HPDE6-E6E7 (cell line): ENCODE data around the gene DCPS.

ENCODE experiments used
- DNase-seq: peaks from one replicate; pipeline ENCODE4 v3.0.0; 2011; ENCODE audit warnings: missing footprints; ENCODE audit errors: extremely low spot score

The DCPS gene

DNA sequence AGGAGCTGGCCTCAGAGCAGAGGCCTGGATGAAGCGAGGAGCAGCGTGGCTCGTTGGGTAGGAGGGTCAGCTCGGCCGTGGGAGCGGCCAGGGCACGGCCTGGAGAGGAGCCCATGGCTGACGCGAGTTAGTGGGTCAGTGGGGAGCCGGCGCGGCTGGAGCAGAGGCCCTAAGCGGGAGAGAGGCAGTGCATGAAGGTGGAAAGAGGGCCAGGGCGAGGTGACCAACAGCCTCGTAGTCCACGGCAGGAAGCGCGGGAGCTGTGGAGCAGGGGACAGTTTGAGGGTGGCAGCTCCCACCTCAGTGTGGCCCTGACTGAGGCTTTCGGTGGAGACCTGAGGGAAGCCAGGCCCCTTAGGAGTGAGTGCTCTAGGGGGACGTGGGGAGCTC lies 24.1 kb downstream of the DCPS start:
- DNase-seq, result no peak

DNA sequence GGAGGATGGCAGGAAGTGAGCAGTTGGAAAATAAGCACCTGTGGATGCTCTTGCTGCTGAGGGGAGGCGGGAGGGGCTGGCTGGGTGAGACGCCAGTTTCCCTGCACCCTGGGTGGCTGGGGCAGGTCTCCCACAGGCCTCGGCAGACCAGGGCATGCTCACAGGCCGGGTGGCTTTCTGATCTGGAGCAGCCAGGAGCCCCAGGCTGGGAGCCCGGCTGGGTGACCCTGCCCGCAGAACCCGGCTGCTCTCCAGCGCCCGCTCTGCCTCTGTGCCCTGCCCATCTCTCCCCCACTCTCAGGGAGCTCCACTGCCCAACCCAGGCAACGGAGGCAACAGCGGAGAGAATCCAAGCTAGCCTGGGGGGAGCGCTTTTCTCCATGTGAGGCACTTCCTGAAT lies 24.6 kb downstream of the DCPS start:
- no peak for DNase-seq

DNA sequence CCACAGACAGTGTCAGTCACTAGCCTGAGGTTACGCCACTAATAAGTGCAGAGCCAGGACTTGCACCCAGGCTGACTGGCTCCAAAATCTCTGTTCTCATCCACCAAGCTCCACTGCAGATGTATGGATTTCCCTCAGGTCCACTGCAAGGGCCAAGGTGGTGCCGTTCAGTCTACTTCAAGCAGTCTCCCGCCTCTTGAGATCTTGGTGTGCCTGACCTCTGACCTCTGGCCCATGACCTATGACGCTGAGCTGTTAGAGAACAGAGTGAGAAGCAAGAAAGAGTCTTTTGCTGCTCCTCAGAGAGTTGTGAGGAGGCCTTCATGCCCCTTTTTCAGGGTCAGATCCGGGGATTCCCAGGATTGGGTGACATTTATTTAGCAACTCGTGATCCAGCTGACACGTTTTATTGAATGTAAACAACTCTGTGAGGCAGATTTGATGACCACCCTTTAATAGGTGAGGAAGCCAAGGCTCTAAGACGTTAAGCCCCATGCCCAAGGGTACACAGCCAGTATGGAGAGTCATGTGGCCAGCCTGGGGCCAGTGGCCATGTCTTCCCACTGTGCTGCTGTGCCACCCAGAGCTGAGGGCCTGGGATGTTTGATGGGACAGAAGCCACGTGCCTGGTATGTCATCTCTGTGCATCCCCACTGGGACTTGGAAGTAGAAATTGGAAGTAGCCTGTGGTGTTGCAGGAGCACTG lies 25.2 kb downstream of the DCPS start:
- no peak for DNase-seq

DNA sequence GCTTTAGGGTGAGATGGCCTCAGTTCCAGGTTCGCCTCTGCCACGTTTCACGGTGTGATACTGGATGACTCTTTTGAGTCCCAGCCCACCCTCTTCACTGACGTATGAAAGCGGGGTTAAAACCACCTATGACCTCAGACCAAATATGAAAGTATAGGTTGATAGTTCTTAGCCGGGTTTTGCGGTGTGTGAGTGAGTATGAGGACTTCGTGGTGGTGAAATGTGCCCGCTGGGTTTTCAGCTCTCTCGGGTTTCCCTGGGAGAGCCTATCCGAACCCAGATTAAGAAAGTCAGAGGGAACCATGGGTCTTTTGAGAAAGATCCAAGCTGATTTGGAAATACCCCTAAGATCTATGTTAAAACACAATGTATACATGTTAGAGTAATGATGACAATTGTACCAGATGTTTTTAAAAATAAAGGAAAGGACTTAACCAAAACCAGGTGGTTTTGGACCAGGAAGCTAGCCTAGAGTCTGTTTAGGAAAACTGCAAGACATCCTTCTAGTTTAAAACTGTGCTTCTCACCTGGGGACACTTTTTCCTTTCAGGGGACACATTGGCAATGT lies 25.9 kb downstream of the DCPS start:
- no peak for DNase-seq

DNA sequence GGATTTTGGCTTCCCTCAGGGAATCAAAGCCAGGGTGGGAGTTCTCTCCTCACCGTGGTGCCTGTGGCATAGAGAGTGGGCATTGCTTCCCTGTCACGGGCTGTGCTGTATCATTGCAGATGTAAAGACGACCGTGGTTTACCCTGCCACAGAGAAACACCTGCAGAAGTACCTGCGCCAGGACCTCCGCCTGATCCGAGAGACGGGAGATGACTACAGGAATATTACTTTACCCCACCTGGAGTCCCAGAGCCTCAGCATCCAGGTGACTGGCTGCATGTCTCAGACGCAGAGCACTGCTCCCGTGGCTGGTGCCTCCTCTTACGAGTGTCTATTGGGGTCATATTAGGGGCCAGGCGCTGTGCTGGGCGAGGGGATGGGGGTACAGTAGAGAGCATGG lies 27.4 kb downstream of the DCPS start:
- DNase-seq, result no peak

DNA sequence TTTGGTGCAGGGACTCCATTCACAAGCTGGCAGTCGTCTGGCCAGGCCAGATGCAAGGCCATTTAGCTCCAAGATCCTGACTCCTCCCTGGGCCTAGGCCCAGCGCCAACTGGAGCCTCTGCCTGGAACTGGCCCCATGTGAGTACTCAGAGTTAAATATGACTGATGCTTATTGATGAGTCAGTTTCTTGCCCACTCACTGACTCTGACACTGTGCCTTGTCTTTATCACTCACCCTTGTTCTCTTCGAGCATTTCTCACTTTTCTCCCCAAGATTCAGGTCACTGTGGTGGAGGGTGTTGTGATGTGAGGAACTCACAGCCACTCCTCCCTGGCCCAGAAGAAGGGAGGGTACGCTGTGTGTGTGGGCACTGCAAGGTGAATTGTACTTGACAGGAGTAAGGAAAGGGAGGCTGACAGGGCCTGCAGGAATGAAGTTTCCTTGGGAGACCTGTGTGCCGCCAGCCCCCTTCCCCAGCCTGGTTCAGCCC lies 28.4 kb downstream of the DCPS start:
- DNase-seq, result peak; percentile 86

DNA sequence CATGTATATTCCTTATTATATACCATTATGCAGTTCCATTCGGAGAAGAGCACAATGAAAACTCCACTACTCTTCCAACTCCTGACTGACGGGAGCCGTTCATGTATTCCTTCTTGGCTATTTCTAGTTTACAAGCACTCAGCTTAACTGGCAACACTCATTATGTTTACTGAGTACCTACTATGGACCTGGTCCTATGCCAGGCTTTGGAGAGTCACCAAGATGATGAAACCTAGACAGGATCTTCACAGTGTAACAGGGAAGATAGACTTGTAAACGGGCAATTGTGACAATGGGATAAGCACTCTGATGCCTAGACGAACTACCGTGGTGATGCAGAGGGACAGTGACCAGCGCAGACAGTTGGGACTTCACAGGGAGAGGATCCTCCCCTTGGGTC lies 29.3 kb downstream of the DCPS start:
- no peak for DNase-seq

DNA sequence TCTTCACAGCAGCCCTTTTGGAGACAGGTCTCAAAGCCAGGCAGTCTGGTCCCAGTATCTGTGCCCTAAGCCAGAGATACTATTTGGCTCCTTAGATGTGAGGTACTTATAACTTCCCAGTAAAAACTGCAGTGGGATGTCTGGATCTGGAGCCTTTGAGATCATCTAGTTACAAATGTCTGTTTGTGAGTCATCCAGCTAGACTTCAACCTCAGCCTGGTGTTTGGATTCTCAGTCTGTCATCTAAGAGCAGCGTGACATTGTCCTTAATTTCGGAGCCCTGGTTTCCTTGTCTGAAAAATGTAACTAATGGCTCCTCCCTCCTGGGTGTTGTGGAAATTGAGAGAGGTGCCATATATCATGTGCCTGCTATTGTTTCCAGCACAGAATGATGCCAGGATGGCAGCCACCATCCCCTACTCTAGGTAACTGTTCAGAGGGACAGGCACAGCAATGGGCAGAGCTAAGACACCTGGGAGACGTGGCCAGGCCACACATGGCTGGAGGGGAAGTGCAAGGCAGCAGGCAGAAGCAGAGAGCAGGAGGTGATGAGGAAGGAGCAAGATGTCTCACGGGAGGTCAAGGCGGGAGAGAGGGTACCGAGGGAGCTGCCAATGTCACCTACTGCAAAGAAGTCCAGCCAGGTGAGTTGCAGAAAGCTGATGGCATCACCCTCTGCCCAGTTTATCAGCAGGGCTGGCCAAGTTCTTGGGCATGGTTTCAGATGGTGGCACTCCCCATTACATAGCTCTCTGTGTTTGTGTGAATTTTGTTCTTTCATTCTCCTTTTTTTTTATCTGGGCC lies 31.0 kb downstream of the DCPS start:
- DNase-seq, result no peak

DNA sequence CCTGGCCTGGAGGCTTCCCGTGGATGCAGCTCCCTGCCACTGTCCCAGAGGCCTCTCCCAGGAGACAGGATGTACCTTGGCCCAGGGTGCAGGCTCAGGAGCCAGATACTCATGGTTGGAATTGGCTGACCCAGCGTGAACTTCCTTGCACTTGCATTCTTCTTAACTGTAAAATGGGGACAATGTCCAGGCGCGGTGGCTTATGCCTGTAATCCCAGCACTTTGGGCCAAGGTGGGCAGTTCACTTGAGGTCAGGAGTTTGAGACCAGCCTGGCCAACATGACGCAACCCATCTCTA lies 31.6 kb downstream of the DCPS start:
- DNase-seq, result no peak

DNA sequence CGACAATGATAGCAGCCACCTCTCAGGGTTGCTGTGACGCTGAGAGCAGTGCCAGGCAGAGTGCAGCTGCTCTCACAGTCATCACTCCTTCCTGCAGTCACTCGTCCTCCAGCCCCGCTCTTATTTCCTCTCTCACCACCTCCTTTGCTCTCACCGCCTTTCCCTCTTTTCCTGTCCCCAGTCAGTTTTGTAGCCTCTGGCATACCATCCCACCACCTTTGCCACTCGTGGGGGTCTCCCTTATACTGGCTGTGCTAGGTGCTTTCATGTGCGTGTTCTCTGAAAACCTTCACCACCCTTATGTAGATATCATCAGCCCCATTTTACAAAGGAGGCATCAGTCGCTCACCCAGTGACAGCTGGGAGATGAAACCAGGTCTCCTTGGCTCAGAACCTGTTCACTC lies 32.3 kb downstream of the DCPS start:
- DNase-seq, result no peak

DNA sequence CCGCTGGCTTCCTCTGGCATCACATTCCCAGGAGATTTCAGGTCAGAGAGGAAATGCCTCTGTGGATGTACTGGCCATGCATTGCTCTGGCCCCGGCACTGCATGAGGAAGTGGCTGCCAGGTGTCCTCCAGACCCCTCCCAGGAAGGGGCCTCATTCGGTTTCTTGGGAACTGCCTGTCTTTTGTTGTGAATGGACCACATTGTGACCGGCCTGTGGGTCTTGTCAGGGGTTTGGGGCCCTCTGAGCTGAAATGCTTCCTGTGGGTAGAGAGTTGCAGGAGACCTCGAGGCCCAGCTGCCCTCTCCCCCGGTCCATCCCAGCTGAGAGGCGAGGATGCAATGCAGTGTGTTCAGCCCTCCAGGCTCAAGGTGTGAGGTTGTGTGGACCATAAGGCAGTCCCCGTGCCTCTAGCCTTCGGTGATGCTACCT lies 32.8 kb downstream of the DCPS start:
- DNase-seq, result no peak

DNA sequence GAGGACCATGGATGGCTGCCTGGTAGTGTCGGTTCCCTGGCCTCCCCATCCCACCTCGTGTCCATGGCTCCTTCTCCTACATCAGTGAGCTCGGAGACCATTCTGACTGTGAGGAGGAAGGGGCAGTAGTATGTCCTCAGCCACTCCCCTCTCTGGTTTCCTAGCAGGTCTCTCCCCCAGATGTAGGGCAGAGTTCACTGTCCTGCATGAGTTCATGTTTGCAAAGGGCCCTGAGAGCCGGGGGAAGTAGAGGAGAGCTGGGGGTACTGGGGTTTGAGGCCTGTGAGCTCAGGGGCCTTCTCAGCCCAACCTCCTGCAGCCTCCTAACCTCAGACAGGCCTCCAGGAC lies 33.2 kb downstream of the DCPS start:
- no peak for DNase-seq

DNA sequence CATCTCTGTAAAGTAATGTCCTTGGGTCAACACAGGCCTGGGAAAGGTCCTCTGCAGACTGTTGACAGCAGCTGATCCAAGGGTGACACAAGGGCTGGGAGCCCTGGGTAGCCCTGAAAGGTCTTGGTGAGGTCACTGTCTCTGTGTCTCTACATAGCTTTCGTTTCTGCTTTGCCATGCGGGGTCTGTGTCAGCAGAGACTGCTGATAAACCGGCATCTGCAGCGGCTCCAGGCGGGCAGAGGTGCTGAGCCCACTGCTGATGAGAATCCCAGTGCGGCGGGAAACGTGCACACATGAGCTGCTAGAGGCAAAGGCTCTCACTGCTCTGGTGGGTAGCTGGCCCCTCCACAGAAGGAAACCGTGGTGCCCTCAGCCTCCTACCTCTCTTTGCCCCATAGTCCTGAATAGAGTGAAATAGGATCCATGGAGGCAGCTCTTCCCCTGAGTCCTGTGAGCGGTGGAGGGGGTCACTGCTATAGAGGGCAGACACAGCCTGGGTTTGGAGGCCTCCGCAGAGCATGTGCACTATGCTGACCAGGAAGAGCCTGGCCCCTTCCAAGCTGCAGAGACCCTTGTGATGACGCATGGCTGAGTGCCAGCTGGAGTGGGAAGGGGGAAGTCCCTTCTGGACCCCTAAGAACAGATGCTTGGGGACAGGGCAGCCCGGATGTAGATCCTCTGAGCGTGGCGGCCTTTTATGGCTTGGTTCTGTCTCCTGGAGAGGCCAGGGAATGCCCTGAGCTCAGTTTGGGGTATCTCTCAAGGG lies 33.8 kb downstream of the DCPS start:
- no peak for DNase-seq

DNA sequence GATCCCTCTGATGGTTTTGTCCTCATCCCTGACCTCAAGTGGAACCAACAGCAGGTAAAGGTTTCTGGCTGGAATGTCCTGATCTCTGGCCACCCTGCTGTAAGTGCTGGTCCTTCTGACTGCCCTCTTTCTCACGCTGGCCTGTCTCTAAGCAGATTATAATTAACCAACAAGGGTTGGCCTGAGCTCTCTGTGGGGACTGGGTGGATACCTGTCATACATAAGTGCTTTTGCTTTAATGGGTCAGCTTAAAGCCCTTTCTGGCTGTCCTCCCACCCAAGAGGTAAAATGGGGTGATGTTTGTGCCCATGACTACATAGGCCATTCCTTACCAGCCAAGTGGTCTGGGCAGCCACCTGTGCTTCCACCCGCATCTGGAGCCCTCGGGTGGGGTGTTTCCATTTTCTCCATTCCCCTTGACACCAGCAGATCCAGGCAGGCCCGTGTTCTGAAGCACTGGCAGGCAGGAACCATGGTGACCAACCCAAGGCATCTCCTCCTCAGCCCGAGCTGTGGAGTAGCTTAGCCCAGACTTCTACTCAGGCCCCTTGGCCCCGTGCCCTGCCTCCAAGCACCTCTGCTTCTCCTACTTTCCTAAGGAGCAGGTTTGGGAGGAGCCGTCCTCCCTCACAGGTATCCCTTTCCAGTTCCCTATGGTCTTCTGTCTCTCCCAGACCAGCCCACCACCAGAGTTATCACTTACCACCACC lies 34.6 kb downstream of the DCPS start:
- no peak for DNase-seq

DNA sequence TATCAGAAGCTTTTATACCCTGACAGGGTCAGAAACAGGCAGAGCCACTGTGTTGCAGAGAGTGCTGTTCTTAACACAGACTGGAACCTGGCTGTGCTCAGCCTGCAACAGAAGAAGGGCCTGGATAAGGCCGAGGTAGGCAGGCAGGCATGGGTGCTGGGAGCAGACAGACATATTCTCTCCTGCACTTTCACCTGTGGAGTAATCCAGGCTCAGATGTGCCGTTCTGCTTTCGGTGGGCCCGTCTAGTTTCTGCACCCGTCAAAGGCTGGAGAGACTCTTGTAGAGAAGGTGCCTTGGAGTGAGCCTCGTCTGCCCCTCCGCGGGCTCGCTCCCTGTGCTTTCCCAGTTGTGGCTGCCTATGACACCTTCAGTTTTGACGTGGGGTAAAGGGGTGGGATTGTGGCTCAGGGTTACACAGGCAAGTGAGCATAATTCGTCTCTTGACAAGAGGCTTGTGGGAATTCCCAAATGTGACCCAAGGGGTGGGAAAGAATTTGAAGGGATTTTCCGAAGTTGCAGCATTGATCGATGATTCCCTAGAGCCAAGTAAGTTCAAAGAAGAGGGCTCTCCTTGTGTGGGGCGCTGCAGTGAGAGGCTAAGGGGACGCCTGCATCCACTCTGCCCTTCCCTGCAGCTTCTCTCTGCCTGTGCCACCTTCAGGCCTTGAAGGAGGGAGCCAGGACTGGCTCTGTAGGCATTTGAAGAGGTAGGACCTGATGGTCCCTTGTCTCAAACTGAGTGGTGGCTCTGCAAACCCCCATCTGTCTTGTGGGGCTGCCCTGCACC lies 35.4 kb downstream of the DCPS start:
- DNase-seq, result no peak

DNA sequence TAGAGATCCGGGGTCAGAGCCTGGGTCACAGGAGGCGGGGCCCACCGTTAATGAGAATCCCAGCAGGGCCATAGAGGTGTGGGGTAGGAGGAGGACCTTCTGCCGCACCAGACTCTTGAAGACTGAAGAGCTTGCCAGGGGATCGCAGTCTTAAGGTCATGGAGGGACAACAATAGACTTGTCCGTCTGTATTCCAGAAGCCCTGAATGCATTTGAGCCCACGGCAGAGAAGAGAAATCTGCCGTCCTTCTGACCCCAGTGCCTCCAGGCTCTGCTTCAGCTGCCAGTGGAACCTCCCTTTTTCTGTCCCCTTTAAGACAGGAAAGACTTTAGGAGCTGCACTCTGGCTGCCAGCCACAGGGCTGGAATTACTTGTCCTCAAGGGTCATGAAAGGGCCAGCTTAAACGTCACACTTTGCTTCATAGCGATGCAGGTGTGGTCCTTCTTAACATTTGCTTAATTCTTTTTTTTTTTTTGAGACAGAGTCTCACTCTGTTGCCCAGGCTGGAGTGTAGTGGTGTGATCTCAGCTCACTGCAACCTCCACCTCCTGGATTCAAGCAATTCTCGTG lies 36.1 kb downstream of the DCPS start:
- DNase-seq, result no peak

DNA sequence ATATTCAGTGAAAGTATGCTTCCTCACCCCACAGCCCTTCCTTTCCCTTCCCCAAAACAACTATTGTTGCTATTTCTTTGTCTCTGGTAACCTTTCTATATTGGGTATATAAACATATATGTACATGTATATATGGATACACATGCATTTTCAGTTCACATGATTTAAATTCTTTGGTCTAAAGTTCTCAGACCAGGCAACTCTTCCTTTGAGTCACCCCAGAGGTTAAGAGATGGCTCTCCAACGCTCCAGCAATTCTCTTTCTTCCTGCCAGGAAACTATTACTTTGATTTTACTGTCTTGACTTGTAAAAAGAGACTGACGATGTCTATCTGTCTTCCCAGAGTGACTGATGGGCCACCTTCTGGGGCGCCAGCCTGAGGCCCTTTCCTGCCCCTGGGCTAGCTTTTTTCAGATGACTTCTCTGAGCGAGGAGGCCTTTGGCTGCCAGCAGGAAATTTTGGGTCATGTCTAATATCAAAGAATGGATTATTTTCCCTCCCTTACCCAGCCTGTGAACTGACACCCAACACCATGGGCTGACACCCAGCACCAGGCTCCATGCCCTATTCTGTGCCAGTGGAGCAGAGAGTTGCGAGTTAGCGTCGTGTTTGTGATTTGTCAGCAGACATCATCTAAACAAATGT lies 37.2 kb downstream of the DCPS start:
- DNase-seq, result no peak

DNA sequence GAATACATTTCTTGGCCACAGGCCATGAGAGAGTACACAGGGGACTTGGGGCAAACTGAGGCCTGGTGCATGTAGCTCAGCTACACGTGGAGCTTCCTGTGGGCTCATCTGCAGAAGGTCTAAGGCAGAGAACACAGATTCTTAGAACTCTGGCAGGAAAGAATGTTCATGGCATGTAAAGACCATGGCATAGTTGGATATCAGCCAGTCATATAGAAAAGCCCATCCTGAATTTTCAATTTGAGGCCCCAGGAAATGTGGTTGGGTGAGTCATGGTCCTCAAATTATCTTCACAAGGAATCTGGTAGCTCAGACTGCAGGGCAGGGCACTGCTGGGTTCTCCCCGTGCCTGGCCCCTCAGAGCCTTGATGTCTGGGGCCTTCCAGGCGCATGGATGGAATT lies 37.9 kb downstream of the DCPS start:
- no peak for DNase-seq

DNA sequence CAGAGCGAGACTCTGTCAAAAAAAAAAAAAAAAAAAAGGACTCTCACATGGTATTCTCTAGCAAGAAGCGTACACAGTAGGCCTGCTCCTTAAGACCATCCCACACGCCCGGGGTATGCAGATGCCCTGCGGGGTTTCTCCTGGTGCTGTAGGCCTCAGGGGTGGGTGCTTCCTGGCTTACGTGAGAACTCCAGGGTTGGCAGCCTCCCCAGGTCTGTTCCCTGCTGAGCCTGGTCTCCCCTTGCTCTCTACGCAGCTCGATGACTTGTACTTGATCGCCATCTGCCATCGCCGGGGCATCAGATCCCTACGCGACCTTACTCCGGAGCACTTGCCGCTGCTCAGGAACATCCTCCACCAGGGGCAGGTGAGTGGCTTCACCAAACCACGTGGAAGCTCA lies 39.2 kb downstream of the DCPS start:
- DNase-seq, result no peak
